ENCODE data around the gene FBXL17. TPM values are rescaled to one million over a fixed set of nuclear protein-coding genes. Genes with fewer than 3 reads are reported as not detected.

FBXL17 gene
- total RNA-seq, 4 donors from 2014 or later = 14.4 to 22.0 (median 16.6) TPM

GRCh38 chr5:107835096-107835495 lies 546.8 kb downstream of the FBXL17 start:
- WGBS = 92% methylated on average over 8 of the region's 8 CpGs
- no peak for DNase-seq (ENCODE audit: extremely low spot score)
- H3K27ac ChIP-seq (replicated peaks in 1 of 4) = no peak overlapping the region
- no peaks in the 10 kb centered on the region for H3K9me3 ChIP-seq
- H3K4me1 ChIP-seq = no peaks in the 10 kb centered on the region
- no peaks in the 10 kb centered on the region for H3K36me3 ChIP-seq
- H3K27me3 ChIP-seq = no peaks in the 10 kb centered on the region
- no peak overlapping the region for H3K4me3 ChIP-seq
- intact Hi-C loops (cut with DNase I) = no loop called here
- no peak for TF ChIP-seq POLR2A (IDR thresholded peaks at IDR 0.05; ENCODE audit: low read depth)
- TF ChIP-seq CTCF (IDR thresholded peaks at IDR 0.05) = no peak
- TF ChIP-seq POLR2AphosphoS5 (IDR thresholded peaks at IDR 0.05) = no peak
- no peak for TF ChIP-seq EP300 (IDR thresholded peaks at IDR 0.05)

GRCh38 chr5:107832746-107833145 lies 549.2 kb downstream of the FBXL17 start:
- DNase-seq (ENCODE audit: extremely low spot score) = no peak
- H3K27me3 ChIP-seq = no peaks in the 10 kb centered on the region
- WGBS = 90% methylated on average over 3 of the region's 3 CpGs
- H3K9me3 ChIP-seq = no peaks in the 10 kb centered on the region
- TF ChIP-seq CTCF (IDR thresholded peaks at IDR 0.05) = no peak
- no peak for TF ChIP-seq POLR2AphosphoS5 (IDR thresholded peaks at IDR 0.05)
- no peak for TF ChIP-seq EP300 (IDR thresholded peaks at IDR 0.05)
- no peak for TF ChIP-seq POLR2A (IDR thresholded peaks at IDR 0.05; ENCODE audit: low read depth)
- H3K4me1 ChIP-seq = no peaks in the 10 kb centered on the region
- H3K27ac ChIP-seq (replicated peaks in 1 of 4) = no peak overlapping the region
- H3K36me3 ChIP-seq = no peaks in the 10 kb centered on the region
- intact Hi-C loops (cut with DNase I) = no loop called here
- no peak overlapping the region for H3K4me3 ChIP-seq

GRCh38 chr5:107831612-107832395 lies 550.1 kb downstream of the FBXL17 start:
- H3K27ac ChIP-seq (replicated peaks in 1 of 4) = no peak overlapping the region
- no peaks in the 10 kb centered on the region for H3K4me1 ChIP-seq
- no peaks in the 10 kb centered on the region for H3K36me3 ChIP-seq
- no peak overlapping the region for H3K4me3 ChIP-seq
- peak; percentile 64 for DNase-seq (ENCODE audit: extremely low spot score)
- 59% methylated on average over 10 of the region's 13 CpGs for WGBS
- H3K27me3 ChIP-seq = no peaks in the 10 kb centered on the region
- intact Hi-C loops (cut with DNase I) = no loop called here
- TF ChIP-seq CTCF (IDR thresholded peaks at IDR 0.05) (no peak), POLR2A (IDR thresholded peaks at IDR 0.05; ENCODE audit: low read depth) (no peak), EP300 (IDR thresholded peaks at IDR 0.05) (no peak), POLR2AphosphoS5 (IDR thresholded peaks at IDR 0.05) (no peak)
- H3K9me3 ChIP-seq = no peaks in the 10 kb centered on the region

GRCh38 chr5:107830750-107831149 lies 551.1 kb downstream of the FBXL17 start:
- intact Hi-C loops (cut with DNase I) = no loop called here
- H3K36me3 ChIP-seq = no peaks in the 10 kb centered on the region
- peak; percentile 89 for DNase-seq (ENCODE audit: extremely low spot score)
- WGBS = 86% methylated on average over 6 of the region's 6 CpGs
- no peak for TF ChIP-seq POLR2AphosphoS5 (IDR thresholded peaks at IDR 0.05)
- TF ChIP-seq CTCF (IDR thresholded peaks at IDR 0.05) = no peak
- no peak for TF ChIP-seq EP300 (IDR thresholded peaks at IDR 0.05)
- no peak for TF ChIP-seq POLR2A (IDR thresholded peaks at IDR 0.05; ENCODE audit: low read depth)
- no peaks in the 10 kb centered on the region for H3K27me3 ChIP-seq
- H3K27ac ChIP-seq (replicated peaks in 1 of 4) = no peak overlapping the region
- no peaks in the 10 kb centered on the region for H3K9me3 ChIP-seq
- no peaks in the 10 kb centered on the region for H3K4me1 ChIP-seq
- no peak overlapping the region for H3K4me3 ChIP-seq

All from esophagus muscularis mucosa (tissue), 4 donors.